ENCODE data around the gene GMDS. TPM values are rescaled to one million over a fixed set of nuclear protein-coding genes. Genes with fewer than 3 reads are reported as not detected.

GMDS gene
- total and polyA plus RNA-seq, 2 of the 8 experiments (the other 6 are each of a cell fraction or from before 2014, with no cell fraction given) = 16.8 to 50.0 TPM

DNA sequence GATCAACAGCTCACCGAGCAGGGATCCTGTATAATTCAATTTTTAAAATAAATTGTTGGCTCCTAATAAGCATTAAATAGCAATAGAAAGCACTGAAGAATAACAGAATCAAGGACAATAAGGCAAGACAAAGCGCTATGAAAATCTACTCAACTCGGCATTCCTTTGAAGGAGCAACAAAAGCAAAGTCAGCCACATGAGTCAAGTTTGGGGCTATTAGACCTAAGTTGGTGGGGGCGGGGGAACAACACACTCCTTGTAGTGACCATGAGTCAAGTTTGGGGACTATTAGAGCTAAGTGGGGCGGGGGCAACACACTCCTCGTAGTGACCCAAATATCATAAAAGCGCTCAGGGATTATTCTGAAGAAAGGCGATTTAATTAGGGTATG, 515.7 kb downstream of the GMDS start (continued):
- TF ChIP-seq, protein P1, sequence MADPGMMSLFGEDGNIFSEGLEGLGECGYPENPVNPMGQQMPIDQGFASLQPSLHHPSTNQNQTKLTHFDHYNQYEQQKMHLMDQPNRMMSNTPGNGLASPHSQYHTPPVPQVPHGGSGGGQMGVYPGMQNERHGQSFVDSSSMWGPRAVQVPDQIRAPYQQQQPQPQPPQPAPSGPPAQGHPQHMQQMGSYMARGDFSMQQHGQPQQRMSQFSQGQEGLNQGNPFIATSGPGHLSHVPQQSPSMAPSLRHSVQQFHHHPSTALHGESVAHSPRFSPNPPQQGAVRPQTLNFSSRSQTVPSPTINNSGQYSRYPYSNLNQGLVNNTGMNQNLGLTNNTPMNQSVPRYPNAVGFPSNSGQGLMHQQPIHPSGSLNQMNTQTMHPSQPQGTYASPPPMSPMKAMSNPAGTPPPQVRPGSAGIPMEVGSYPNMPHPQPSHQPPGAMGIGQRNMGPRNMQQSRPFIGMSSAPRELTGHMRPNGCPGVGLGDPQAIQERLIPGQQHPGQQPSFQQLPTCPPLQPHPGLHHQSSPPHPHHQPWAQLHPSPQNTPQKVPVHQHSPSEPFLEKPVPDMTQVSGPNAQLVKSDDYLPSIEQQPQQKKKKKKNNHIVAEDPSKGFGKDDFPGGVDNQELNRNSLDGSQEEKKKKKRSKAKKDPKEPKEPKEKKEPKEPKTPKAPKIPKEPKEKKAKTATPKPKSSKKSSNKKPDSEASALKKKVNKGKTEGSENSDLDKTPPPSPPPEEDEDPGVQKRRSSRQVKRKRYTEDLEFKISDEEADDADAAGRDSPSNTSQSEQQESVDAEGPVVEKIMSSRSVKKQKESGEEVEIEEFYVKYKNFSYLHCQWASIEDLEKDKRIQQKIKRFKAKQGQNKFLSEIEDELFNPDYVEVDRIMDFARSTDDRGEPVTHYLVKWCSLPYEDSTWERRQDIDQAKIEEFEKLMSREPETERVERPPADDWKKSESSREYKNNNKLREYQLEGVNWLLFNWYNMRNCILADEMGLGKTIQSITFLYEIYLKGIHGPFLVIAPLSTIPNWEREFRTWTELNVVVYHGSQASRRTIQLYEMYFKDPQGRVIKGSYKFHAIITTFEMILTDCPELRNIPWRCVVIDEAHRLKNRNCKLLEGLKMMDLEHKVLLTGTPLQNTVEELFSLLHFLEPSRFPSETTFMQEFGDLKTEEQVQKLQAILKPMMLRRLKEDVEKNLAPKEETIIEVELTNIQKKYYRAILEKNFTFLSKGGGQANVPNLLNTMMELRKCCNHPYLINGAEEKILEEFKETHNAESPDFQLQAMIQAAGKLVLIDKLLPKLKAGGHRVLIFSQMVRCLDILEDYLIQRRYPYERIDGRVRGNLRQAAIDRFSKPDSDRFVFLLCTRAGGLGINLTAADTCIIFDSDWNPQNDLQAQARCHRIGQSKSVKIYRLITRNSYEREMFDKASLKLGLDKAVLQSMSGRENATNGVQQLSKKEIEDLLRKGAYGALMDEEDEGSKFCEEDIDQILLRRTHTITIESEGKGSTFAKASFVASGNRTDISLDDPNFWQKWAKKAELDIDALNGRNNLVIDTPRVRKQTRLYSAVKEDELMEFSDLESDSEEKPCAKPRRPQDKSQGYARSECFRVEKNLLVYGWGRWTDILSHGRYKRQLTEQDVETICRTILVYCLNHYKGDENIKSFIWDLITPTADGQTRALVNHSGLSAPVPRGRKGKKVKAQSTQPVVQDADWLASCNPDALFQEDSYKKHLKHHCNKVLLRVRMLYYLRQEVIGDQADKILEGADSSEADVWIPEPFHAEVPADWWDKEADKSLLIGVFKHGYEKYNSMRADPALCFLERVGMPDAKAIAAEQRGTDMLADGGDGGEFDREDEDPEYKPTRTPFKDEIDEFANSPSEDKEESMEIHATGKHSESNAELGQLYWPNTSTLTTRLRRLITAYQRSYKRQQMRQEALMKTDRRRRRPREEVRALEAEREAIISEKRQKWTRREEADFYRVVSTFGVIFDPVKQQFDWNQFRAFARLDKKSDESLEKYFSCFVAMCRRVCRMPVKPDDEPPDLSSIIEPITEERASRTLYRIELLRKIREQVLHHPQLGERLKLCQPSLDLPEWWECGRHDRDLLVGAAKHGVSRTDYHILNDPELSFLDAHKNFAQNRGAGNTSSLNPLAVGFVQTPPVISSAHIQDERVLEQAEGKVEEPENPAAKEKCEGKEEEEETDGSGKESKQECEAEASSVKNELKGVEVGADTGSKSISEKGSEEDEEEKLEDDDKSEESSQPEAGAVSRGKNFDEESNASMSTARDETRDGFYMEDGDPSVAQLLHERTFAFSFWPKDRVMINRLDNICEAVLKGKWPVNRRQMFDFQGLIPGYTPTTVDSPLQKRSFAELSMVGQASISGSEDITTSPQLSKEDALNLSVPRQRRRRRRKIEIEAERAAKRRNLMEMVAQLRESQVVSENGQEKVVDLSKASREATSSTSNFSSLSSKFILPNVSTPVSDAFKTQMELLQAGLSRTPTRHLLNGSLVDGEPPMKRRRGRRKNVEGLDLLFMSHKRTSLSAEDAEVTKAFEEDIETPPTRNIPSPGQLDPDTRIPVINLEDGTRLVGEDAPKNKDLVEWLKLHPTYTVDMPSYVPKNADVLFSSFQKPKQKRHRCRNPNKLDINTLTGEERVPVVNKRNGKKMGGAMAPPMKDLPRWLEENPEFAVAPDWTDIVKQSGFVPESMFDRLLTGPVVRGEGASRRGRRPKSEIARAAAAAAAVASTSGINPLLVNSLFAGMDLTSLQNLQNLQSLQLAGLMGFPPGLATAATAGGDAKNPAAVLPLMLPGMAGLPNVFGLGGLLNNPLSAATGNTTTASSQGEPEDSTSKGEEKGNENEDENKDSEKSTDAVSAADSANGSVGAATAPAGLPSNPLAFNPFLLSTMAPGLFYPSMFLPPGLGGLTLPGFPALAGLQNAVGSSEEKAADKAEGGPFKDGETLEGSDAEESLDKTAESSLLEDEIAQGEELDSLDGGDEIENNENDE (IDR thresholded peaks at IDR 0.05; ENCODE audit: insufficient replicate concordance, low read length) = no peak
- TF ChIP-seq TBP (IDR thresholded peaks at IDR 0.05; ENCODE audit: low read depth, low read length) (no peak), CHD1 (IDR thresholded peaks at IDR 0.05; ENCODE audit: low read depth, low read length) (no peak), SP1 (IDR thresholded peaks at IDR 0.05; ENCODE audit: low read depth, low read length) (no peak), SIX5 (IDR thresholded peaks at IDR 0.05; ENCODE audit: low read depth, low read length) (no peak), SIN3A (conservative IDR thresholded peaks at IDR 0.05 in 1 of 2, IDR thresholded peaks at IDR 0.05 in 1 of 2; ENCODE audit: low read depth in 1 of 2, low read length in 2 of 2) (no peak), SUZ12 (IDR thresholded peaks at IDR 0.05; ENCODE audit: low read length) (no peak), CBX8 (IDR thresholded peaks at IDR 0.05; ENCODE audit: borderline replicate concordance, low read depth, low read length) (no peak), SP2 (IDR thresholded peaks at IDR 0.05; ENCODE audit: low read length) (no peak), CBX5 (IDR thresholded peaks at IDR 0.05; ENCODE audit: low read depth, low read length) (no peak), GABPA (IDR thresholded peaks at IDR 0.05; ENCODE audit: borderline replicate concordance, insufficient read depth, low read length) (no peak)
- TF ChIP-seq, protein P2, sequence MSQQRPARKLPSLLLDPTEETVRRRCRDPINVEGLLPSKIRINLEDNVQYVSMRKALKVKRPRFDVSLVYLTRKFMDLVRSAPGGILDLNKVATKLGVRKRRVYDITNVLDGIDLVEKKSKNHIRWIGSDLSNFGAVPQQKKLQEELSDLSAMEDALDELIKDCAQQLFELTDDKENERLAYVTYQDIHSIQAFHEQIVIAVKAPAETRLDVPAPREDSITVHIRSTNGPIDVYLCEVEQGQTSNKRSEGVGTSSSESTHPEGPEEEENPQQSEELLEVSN (IDR thresholded peaks at IDR 0.05) = no peak
